Choroid plexus epithelial cell (primary cell): ENCODE data around the gene FAM184A.
"Not testable (repeated sequence)": the region's sequence is repeated elsewhere in the genome, so short reads cannot be mapped to it uniquely, and the experiment has no call there.

Source experiments
- DNase-seq: peaks from one replicate; pipeline ENCODE4 v3.0.0-alpha.2; 2010; ENCODE audit warnings: low read depth
- H3K4me3 ChIP-seq: 2 replicates; pipeline ENCODE4 v1.5.1; 2011; ENCODE audit warnings: low read depth, mild to moderate bottlenecking, control low read depth, low read length, moderate library complexity
- TF ChIP-seq, protein P1 (sequence below): conservative IDR thresholded peaks from 2 replicates; pipeline ENCODE4 v1.5.1; 2011; ENCODE audit warnings: low read depth, mild to moderate bottlenecking, control low read depth, inconsistent platforms, low read length, moderate library complexity

Gene FAM184A

GRCh38 chr6:119122336-119122735 lies 43.9 kb upstream of the FAM184A start:
- TF ChIP-seq, protein P1, sequence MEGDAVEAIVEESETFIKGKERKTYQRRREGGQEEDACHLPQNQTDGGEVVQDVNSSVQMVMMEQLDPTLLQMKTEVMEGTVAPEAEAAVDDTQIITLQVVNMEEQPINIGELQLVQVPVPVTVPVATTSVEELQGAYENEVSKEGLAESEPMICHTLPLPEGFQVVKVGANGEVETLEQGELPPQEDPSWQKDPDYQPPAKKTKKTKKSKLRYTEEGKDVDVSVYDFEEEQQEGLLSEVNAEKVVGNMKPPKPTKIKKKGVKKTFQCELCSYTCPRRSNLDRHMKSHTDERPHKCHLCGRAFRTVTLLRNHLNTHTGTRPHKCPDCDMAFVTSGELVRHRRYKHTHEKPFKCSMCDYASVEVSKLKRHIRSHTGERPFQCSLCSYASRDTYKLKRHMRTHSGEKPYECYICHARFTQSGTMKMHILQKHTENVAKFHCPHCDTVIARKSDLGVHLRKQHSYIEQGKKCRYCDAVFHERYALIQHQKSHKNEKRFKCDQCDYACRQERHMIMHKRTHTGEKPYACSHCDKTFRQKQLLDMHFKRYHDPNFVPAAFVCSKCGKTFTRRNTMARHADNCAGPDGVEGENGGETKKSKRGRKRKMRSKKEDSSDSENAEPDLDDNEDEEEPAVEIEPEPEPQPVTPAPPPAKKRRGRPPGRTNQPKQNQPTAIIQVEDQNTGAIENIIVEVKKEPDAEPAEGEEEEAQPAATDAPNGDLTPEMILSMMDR = no peak

GRCh38 chr6:119121367-119121766 lies 42.9 kb upstream of the FAM184A start:
- TF ChIP-seq, protein P1 = no peak
- no peak overlapping the region for H3K4me3 ChIP-seq
- DNase-seq = no peak

More at GRCh38 chr6:119122336-119122735, 43.9 kb upstream of the FAM184A start:
- DNase-seq = no peak
- H3K4me3 ChIP-seq = no peak overlapping the region

GRCh38 chr6:119119989-119120388 lies 41.5 kb upstream of the FAM184A start:
- DNase-seq = peak; percentile 88
- TF ChIP-seq, protein P1 = no peak
- H3K4me3 ChIP-seq = no peak overlapping the region

GRCh38 chr6:119119062-119119461 lies 40.6 kb upstream of the FAM184A start:
- not testable (repeated sequence) for DNase-seq, H3K4me3 ChIP-seq

- H3K4me3 ChIP-seq = no peak overlapping the region
- TF ChIP-seq, protein P1 = peak; percentile 39
- DNase-seq = no peak
These were observed 38.3 kb upstream of the FAM184A start for GRCh38 chr6:119116712-119117281.

- TF ChIP-seq, protein P1 = no peak
- DNase-seq = no peak
- no peak overlapping the region for H3K4me3 ChIP-seq
These were observed 35.5 kb upstream of the FAM184A start for GRCh38 chr6:119113961-119114360.

DNA sequence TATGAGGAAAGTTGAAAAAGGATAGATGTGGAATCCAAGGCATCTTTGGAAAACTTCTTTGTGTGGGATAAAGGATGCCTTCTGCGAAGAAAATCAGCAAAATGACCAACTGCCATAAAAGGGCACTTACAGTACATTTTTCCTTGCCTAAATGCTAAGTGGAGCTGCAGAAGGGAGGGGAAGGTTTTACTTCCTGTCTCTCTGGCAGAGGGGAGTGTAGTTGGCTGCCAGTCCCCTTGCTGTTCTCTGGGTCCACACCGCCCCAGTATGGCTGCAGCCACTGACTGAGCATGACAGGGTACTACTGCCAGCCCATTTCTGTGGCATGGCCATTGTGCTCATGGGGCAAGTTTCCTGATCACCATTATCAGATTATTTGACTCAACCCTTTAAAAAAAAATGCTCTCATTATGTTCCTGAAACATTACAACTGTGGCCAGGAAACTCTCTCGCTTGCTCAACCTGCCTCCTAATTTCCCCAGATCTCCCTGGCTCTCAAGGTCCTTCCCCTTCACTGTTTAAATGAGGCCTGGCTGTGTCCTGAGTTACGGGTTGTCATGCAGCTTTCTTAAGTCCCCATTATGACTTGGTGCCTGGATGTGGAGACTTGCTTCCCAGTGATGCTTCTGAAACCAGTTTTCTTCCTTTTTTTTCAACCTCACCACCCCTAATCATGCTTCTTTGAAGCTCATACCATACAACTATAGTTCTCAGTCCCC lies 34.5 kb upstream of the FAM184A start:
- DNase-seq = no peak
- no peak overlapping the region for H3K4me3 ChIP-seq
- TF ChIP-seq, protein P1 = no peak
